Testis (tissue), 2 donors: ENCODE measurements around the gene ADGRE2.
"Not testable (repeated sequence)": the region's sequence is repeated elsewhere in the genome, so short reads cannot be mapped to it uniquely, and the experiment has no call there.

ENCODE experiments used
- POLR2A ChIP-seq: fragments of 450-650 bp; IDR thresholded peaks from one replicate; pipeline ENCODE4 v1.6.1; 2017; ENCODE audit warnings: antibody characterized with exemption, mild to moderate bottlenecking, moderate library complexity
- TF ChIP-seq, protein P1 (sequence below), 3 experiments: fragments of 450-650 bp in 2 of 3; fragments of 200-600 bp in 1 of 3; sonication (generic) in 1 of 3; IDR thresholded peaks; one replicate each; pipeline ENCODE4 v1.5.1; 2016 to 2019; ENCODE audit warnings: antibody characterized with exemption in 3 of 3, mild to moderate bottlenecking in 2 of 3, moderate library complexity in 1 of 3

DNA sequence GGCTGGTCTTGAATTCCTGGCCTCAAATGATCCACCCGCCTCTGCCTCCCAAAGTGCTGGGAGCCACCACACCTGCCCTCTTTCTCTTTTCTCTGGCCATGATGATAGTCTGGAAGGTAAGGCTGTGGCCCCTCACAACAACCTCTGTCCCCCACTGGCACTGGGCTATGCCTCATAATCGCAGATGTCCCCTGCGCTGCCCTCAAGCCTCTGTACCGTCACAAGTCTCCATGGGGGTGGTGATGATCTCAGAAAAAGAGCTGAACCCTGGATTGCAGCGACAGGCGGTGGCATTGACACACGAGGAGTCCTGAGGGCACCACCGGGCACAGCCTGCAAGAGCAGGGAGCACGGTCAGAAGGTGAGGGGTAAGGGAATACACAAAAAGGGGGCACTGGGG lies 4.6 kb downstream of the ADGRE2 start:
- TF ChIP-seq, protein P1, sequence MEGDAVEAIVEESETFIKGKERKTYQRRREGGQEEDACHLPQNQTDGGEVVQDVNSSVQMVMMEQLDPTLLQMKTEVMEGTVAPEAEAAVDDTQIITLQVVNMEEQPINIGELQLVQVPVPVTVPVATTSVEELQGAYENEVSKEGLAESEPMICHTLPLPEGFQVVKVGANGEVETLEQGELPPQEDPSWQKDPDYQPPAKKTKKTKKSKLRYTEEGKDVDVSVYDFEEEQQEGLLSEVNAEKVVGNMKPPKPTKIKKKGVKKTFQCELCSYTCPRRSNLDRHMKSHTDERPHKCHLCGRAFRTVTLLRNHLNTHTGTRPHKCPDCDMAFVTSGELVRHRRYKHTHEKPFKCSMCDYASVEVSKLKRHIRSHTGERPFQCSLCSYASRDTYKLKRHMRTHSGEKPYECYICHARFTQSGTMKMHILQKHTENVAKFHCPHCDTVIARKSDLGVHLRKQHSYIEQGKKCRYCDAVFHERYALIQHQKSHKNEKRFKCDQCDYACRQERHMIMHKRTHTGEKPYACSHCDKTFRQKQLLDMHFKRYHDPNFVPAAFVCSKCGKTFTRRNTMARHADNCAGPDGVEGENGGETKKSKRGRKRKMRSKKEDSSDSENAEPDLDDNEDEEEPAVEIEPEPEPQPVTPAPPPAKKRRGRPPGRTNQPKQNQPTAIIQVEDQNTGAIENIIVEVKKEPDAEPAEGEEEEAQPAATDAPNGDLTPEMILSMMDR (IDR thresholded peaks at IDR 0.05): not testable (repeated sequence)
- TF ChIP-seq POLR2A: not testable (repeated sequence)
